ENCODE measurements around the gene ATXN7L2. TPM values are rescaled to one million over a fixed set of nuclear protein-coding genes. Genes with fewer than 3 reads are reported as not detected.

The ATXN7L2 gene
- total RNA-seq, 1 donor from 2014 or later: 6.4 TPM

DNA sequence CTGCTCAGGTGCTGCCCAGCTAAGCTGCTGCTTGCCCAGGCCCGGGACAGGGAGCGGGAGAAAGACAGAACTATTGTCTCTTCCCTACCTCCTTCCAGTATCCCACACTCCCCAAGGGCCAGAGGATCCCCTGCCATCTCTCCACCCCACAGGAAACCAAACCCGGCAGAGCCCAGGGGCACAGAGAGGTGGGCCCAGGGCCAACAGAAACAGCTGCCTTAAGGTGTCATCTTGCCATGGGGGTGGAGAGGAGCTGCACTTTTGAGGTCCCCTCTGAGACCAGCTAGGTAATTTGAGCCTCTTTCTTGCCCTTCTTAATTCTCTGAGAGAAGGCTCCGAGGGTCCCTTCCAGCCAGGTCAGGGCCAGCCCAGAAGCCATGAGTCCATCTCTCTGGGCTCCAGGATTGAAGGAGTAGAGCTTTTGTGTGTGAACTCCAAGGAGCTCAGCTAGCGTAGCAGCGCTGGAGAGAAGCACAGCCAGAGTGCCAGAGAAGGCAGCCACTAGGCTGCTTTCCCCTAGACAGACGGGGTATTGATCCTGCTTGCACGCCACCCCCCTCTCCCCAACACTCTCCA is 46.3 kb downstream of the ATXN7L2 start:
- H3K36me3 Mint-ChIP-seq (ENCODE audit: unreplicated experiment): no peaks in the 10 kb centered on the region
- peaks cover 14% of the 10 kb centered on the region for H3K27me3 Mint-ChIP-seq (ENCODE audit: unreplicated experiment)
- H3K27ac Mint-ChIP-seq (ENCODE audit: unreplicated experiment): peak overlapping the region; percentile 56
- H3K4me3 Mint-ChIP-seq (ENCODE audit: unreplicated experiment): peak overlapping the region; percentile 15
- TF ChIP-seq, protein P1, sequence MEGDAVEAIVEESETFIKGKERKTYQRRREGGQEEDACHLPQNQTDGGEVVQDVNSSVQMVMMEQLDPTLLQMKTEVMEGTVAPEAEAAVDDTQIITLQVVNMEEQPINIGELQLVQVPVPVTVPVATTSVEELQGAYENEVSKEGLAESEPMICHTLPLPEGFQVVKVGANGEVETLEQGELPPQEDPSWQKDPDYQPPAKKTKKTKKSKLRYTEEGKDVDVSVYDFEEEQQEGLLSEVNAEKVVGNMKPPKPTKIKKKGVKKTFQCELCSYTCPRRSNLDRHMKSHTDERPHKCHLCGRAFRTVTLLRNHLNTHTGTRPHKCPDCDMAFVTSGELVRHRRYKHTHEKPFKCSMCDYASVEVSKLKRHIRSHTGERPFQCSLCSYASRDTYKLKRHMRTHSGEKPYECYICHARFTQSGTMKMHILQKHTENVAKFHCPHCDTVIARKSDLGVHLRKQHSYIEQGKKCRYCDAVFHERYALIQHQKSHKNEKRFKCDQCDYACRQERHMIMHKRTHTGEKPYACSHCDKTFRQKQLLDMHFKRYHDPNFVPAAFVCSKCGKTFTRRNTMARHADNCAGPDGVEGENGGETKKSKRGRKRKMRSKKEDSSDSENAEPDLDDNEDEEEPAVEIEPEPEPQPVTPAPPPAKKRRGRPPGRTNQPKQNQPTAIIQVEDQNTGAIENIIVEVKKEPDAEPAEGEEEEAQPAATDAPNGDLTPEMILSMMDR (IDR thresholded peaks at IDR 0.05): no peak
- DNase-seq (ENCODE audit: extremely low spot score, unreplicated experiment): no peak
- peaks cover 38% of the 10 kb centered on the region for H3K4me1 Mint-ChIP-seq (ENCODE audit: unreplicated experiment)
- no peaks in the 10 kb centered on the region for H3K9me3 Mint-ChIP-seq (ENCODE audit: unreplicated experiment)

DNA sequence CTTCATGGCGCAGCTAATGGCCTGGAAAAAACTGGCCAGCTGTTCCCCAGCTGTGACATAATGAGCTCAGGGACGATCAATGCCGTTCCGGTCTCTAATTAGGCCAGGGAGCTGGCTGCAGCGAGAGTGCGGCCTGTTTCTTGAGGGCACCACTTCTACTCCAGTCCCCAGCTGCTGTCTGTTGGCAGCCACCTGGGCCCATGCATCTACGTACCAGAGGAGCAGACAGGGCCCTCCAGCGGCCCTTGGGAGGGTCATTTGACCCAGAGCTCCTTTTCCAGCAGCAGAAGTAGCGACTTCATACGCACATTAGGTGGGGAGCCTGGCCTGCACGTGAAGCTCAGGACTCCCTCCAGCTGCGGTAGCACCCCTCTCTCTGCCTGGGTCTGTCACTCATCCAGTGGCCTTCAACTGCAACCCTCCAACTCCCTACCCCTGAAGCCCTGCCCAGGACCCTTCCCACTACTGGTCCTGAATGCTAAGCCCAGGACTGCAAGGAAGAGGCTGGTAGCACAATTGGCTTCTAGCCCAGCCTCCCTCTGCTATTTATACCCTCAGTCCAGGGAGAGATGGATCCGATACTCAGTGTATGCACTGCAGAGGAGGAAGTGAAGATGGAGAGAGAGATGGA is 46.9 kb downstream of the ATXN7L2 start:
- H3K27ac Mint-ChIP-seq (ENCODE audit: unreplicated experiment): no peak overlapping the region
- H3K9me3 Mint-ChIP-seq (ENCODE audit: unreplicated experiment): no peaks in the 10 kb centered on the region
- H3K4me1 Mint-ChIP-seq (ENCODE audit: unreplicated experiment): peaks cover 38% of the 10 kb centered on the region
- peaks cover 11% of the 10 kb centered on the region for H3K27me3 Mint-ChIP-seq (ENCODE audit: unreplicated experiment)
- H3K4me3 Mint-ChIP-seq (ENCODE audit: unreplicated experiment): no peak overlapping the region
- no peaks in the 10 kb centered on the region for H3K36me3 Mint-ChIP-seq (ENCODE audit: unreplicated experiment)
- TF ChIP-seq, protein P1 (IDR thresholded peaks at IDR 0.05): no peak
- peak; percentile 57 for DNase-seq (ENCODE audit: extremely low spot score, unreplicated experiment)

DNA sequence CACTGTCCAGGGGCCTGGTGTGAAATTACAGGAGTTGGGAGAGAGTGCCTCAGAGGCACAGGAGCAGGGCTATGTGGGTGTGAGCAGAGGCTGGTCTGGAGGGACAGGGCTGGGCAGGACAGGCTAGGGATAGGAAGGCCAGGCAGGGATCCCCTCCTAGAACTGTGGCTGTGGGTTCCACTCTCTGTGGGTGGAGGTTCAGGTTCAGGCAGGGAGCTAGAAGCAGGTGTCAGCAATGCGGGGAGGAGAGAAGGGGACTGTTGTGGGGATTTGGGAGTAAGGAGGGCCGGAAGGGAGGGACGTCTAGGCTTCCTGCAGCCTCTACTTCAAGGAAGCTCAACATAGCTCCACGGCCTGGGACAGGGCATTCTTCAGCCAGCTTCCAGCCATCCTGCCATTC is 47.7 kb downstream of the ATXN7L2 start:
- H3K27me3 Mint-ChIP-seq (ENCODE audit: unreplicated experiment): peaks cover 3% of the 10 kb centered on the region
- peaks cover 38% of the 10 kb centered on the region for H3K4me1 Mint-ChIP-seq (ENCODE audit: unreplicated experiment)
- H3K4me3 Mint-ChIP-seq (ENCODE audit: unreplicated experiment): no peak overlapping the region
- peak overlapping the region; percentile 4 for H3K27ac Mint-ChIP-seq (ENCODE audit: unreplicated experiment)
- no peaks in the 10 kb centered on the region for H3K36me3 Mint-ChIP-seq (ENCODE audit: unreplicated experiment)
- peak; percentile 72 for DNase-seq (ENCODE audit: extremely low spot score, unreplicated experiment)
- TF ChIP-seq, protein P1 (IDR thresholded peaks at IDR 0.05): no peak
- no peaks in the 10 kb centered on the region for H3K9me3 Mint-ChIP-seq (ENCODE audit: unreplicated experiment)

DNA sequence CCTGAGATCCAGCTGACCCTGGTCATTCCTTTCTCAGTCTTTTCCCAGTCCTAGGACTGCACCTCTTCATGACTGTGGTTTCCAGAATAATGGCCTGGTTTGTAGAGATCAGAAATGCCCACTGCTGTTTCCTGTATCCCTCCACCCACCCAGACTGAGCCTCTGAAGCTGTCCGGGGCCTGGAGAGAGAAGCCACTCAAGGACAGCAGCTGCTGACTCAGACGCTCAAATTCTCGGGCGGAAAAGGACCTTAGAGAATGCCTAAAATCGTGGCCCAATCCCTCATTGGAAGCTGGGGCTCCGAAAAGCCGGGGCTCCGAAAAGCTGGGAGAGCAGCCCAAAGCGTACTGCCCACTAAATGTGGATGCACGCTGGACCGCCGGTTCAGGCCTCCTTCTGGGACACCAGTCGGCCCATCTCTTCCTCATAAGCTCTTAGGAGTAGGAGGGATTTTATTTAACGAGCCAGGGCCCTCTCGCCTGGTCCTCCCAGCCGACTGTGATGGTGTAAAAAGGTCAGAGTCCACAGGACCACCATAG is 48.2 kb downstream of the ATXN7L2 start:
- Mint-ChIP-seq H3K9me3 (ENCODE audit: unreplicated experiment) (no peaks in the 10 kb centered on the region), H3K4me1 (ENCODE audit: unreplicated experiment) (peaks cover 38% of the 10 kb centered on the region), H3K4me3 (ENCODE audit: unreplicated experiment) (no peak overlapping the region), H3K36me3 (ENCODE audit: unreplicated experiment) (no peaks in the 10 kb centered on the region), H3K27ac (ENCODE audit: unreplicated experiment) (peak overlapping the region; percentile 85), H3K27me3 (ENCODE audit: unreplicated experiment) (no peaks in the 10 kb centered on the region)
- DNase-seq (ENCODE audit: extremely low spot score, unreplicated experiment): no peak
- TF ChIP-seq, protein P1 (IDR thresholded peaks at IDR 0.05): no peak

DNA sequence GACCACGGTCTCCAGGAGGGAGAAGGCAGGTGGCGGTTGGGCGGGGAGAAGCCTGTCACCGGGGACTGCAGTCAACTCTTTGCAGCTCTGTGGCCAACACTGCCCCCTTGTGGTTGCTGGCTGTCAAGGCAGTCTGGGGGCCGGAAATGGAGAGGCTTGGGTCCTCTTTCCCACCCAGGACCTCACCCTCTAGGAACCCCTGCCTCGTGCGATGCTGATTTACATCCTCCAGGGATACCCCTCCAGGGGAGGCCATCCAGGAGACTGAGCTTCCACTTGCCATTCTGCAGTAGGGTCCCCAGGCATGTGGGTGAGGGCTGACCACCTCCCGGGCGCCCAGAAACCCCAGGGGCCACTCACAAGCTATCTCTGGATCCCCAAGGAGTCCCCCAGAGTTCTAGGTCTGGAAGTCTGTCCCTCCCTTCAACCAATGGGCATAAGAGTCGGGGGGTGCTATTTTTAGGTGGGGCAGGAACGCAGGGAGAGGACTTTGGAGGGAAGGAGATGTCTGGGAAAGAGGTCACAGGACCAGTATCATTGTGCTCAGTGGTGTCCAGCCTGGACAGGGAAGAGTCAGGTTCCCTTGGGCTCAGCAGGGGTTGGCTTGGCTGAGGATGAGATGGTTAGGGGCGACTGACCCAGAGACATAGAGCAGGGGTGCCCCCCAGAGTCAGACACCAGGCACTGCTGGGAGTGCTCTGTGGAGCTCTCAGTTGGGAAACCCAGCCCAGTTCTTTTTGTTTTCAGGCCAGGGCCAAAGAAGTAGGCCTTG is 48.8 kb downstream of the ATXN7L2 start:
- H3K9me3 Mint-ChIP-seq (ENCODE audit: unreplicated experiment): no peaks in the 10 kb centered on the region
- no peaks in the 10 kb centered on the region for H3K36me3 Mint-ChIP-seq (ENCODE audit: unreplicated experiment)
- no peak overlapping the region for H3K4me3 Mint-ChIP-seq (ENCODE audit: unreplicated experiment)

More for the DNA sequence above, 48.8 kb downstream of the ATXN7L2 start:
- TF ChIP-seq, protein P1 (IDR thresholded peaks at IDR 0.05): peak; percentile 84
- peak; percentile 95 for DNase-seq (ENCODE audit: extremely low spot score, unreplicated experiment)
- Mint-ChIP-seq H3K27ac (ENCODE audit: unreplicated experiment) (peak overlapping the region; percentile 85), H3K27me3 (ENCODE audit: unreplicated experiment) (no peaks in the 10 kb centered on the region), H3K4me1 (ENCODE audit: unreplicated experiment) (peaks cover 38% of the 10 kb centered on the region)

All from osteocyte (in vitro differentiated cells).